OCI-LY3 (cell line): ENCODE measurements around the gene CAV1.

Source experiments
- H2AFZ ChIP-seq: fragments of 200-600, 300-600 bp; shearing (Covaris generic); 2 replicates; pipeline ENCODE4 v1.6.0; 2014; ENCODE audit warnings: antibody characterized with exemption, low read depth, low read length
- H3K27ac ChIP-seq: fragments of 200-600, 300-600 bp; sonication (generic); 2 replicates; pipeline ENCODE4 v1.5.1; 2014; ENCODE audit warnings: mild to moderate bottlenecking, low read length, moderate library complexity, mixed read lengths
- H3K27me3 ChIP-seq: fragments of 200-600, 300-600 bp; sonication (generic); 2 replicates; pipeline ENCODE4 v1.6.1; 2014; ENCODE audit warnings: low read depth, low read length, mixed read lengths
- H3K36me3 ChIP-seq: fragments of 200-600, 300-600 bp; sonication (generic); replicated peaks from 2 replicates; pipeline ENCODE3; 2014; ENCODE audit warnings: low read depth, low read length, mixed read lengths
- H3K4me1 ChIP-seq: fragments of 300-600, 200-600 bp; sonication (generic); 2 replicates; pipeline ENCODE4 v1.6.1; 2014; ENCODE audit warnings: low read length, mixed read lengths
- H3K4me2 ChIP-seq: fragments of 200-600, 300-600 bp; sonication (generic); 2 replicates; pipeline ENCODE4 v1.6.1; 2014; ENCODE audit warnings: low read length, mixed read lengths
- H3K4me3 ChIP-seq: fragments of 300-600, 200-600 bp; sonication (generic); 2 replicates; pipeline ENCODE4 v1.5.1; 2014; ENCODE audit warnings: antibody characterized with exemption, mild to moderate bottlenecking, low read length, moderate library complexity
- H3K79me2 ChIP-seq: fragments of 300-600, 200-600 bp; shearing (Covaris generic); 2 replicates; pipeline ENCODE4 v1.6.1; 2014; ENCODE audit warnings: mild to moderate bottlenecking, low read length, mixed read lengths
- H3K9ac ChIP-seq: fragments of 300-600, 200-600 bp; shearing (Covaris generic); 2 replicates; pipeline ENCODE4 v1.6.0; 2014; ENCODE audit warnings: mild to moderate bottlenecking, low read length, moderate library complexity
- H3K9me3 ChIP-seq: fragments of 200-600, 300-600 bp; shearing (Covaris generic); 2 replicates; pipeline ENCODE4 v1.6.1; 2014; ENCODE audit warnings: low read length, mixed read lengths; ENCODE audit not compliant: insufficient read depth
- H4K20me1 ChIP-seq: fragments of 200-600, 300-600 bp; sonication (generic); 2 replicates; pipeline ENCODE4 v1.6.1; 2016; ENCODE audit warnings: low read length, mixed read lengths; ENCODE audit not compliant: insufficient read depth
- CTCF ChIP-seq: fragments of 200-600, 300-600 bp; sonication (generic); IDR thresholded peaks from 2 replicates; pipeline ENCODE4 v1.5.1; 2014; ENCODE audit warnings: antibody characterized with exemption, low read length, low read depth
- EZH2phosphoT487 ChIP-seq: fragments of 200-600 bp; shearing (Covaris generic); IDR thresholded peaks from 2 replicates; pipeline ENCODE4 v1.6.1; 2018; ENCODE audit warnings: antibody characterized with exemption, mixed run types, low read depth

The CAV1 gene

GRCh38 chr7:116598861-116599260 is 74.0 kb downstream of the CAV1 start:
- peak overlapping the region; percentile 49; the same call in 1 of the 2 replicates for H3K9ac ChIP-seq
- peaks cover 35% of the 10 kb centered on the region for H3K4me1 ChIP-seq
- H3K27ac ChIP-seq = no peak overlapping the region
- H3K4me3 ChIP-seq = no peak overlapping the region
- no peaks in the 10 kb centered on the region; the same call in 1 of the 2 replicates for H3K27me3 ChIP-seq
- TF ChIP-seq CTCF = no peak
- no peak for TF ChIP-seq EZH2phosphoT487
- no peaks in the 10 kb centered on the region for H4K20me1 ChIP-seq
- H3K9me3 ChIP-seq = no peaks in the 10 kb centered on the region
- H3K36me3 ChIP-seq = no peaks in the 10 kb centered on the region
- H3K79me2 ChIP-seq = no peaks in the 10 kb centered on the region
- H3K4me2 ChIP-seq = peak overlapping the region; percentile 52; the same call in 1 of the 2 replicates
- peak overlapping the region; percentile 56 for H2AFZ ChIP-seq

- H3K4me1 ChIP-seq = peaks cover 29% of the 10 kb centered on the region
- no peaks in the 10 kb centered on the region for H4K20me1 ChIP-seq
- H3K4me2 ChIP-seq = peak overlapping the region; percentile 13
- H3K27ac ChIP-seq = no peak overlapping the region
- H3K9me3 ChIP-seq = no peaks in the 10 kb centered on the region
- no peaks in the 10 kb centered on the region for H3K36me3 ChIP-seq
- H3K79me2 ChIP-seq = no peaks in the 10 kb centered on the region
- H3K4me3 ChIP-seq = no peak overlapping the region
- peak overlapping the region; percentile 43; the same call in 1 of the 2 replicates for H2AFZ ChIP-seq
- H3K27me3 ChIP-seq = no peaks in the 10 kb centered on the region; the same call in 1 of the 2 replicates
- H3K9ac ChIP-seq = no peak overlapping the region
- no peak for TF ChIP-seq EZH2phosphoT487
Observed at GRCh38 chr7:116601426-116601825, 76.6 kb downstream of the CAV1 start.

- H3K9ac ChIP-seq = no peak overlapping the region
- no peaks in the 10 kb centered on the region for H3K79me2 ChIP-seq
- no peaks in the 10 kb centered on the region for H3K36me3 ChIP-seq
- no peak overlapping the region for H3K27ac ChIP-seq
- no peak overlapping the region for H3K4me2 ChIP-seq
- TF ChIP-seq CTCF (no peak), EZH2phosphoT487 (no peak)
- H4K20me1 ChIP-seq = no peaks in the 10 kb centered on the region
- H3K9me3 ChIP-seq = no peaks in the 10 kb centered on the region
- H3K27me3 ChIP-seq = no peaks in the 10 kb centered on the region
- no peak overlapping the region for H2AFZ ChIP-seq
- H3K4me1 ChIP-seq = peaks cover 2% of the 10 kb centered on the region; the same call in 1 of the 2 replicates
- H3K4me3 ChIP-seq = no peak overlapping the region
Observed at GRCh38 chr7:116607299-116607698, 82.5 kb downstream of the CAV1 start.

- Histone ChIP-seq H3K4me1 (no peaks in the 10 kb centered on the region), H3K4me2 (no peak overlapping the region), H3K9me3 (no peaks in the 10 kb centered on the region), H3K9ac (no peak overlapping the region), H3K79me2 (no peaks in the 10 kb centered on the region), H3K27ac (no peak overlapping the region), H3K36me3 (no peaks in the 10 kb centered on the region), H3K27me3 (no peaks in the 10 kb centered on the region), H2AFZ (no peak overlapping the region), H4K20me1 (no peaks in the 10 kb centered on the region), H3K4me3 (no peak overlapping the region)
- TF ChIP-seq EZH2phosphoT487 = no peak
- no peak for TF ChIP-seq CTCF
Observed at GRCh38 chr7:116610210-116610609, 85.4 kb downstream of the CAV1 start.
